ENCODE measurements around the gene SLC6A18. TPM values are rescaled to one million over a fixed set of nuclear protein-coding genes. Genes with fewer than 3 reads are reported as not detected.

Gene SLC6A18
- total and polyA plus RNA-seq, 9 of the 15 experiments (the other 6 are each of a cell fraction or from before 2014, with no cell fraction given), result not detected

GRCh38 chr5:1199649-1200494 lies 25.3 kb upstream of the SLC6A18 start (continued):
- TF ChIP-seq BRD4 (IDR thresholded peaks at IDR 0.05) (peak; percentile 83), NFXL1 (CRISPR knock-in tag; IDR thresholded peaks at IDR 0.05) (0 out of 2 replicates have a peak, but pooled peaks have one; percentile 61), EWSR1 (IDR thresholded peaks at IDR 0.05; ENCODE audit: borderline replicate concordance, low read depth, partially characterized antibody) (no peak), KAT8 (IDR thresholded peaks at IDR 0.05; ENCODE audit: low read depth) (0 out of 2 replicates have a peak, but pooled peaks have one; percentile 50), ZNF740 (CRISPR knock-in tag; IDR thresholded peaks at IDR 0.05) (no peak), ZNF740 (tag; IDR thresholded peaks at IDR 0.05) (no peak), ZFP36 (IDR thresholded peaks at IDR 0.05; ENCODE audit: low read depth, low read length, partially characterized antibody) (peak; percentile 48), ZNF57 (CRISPR knock-in tag; IDR thresholded peaks at IDR 0.05) (no peak), SETDB1 (IDR thresholded peaks at IDR 0.05; ENCODE audit: low read length) (no peak), SP2 (IDR thresholded peaks at IDR 0.05; ENCODE audit: extremely low read depth, low read depth, low read length, poor library complexity, severe bottlenecking) (no peak), RBM22 (IDR thresholded peaks at IDR 0.05; ENCODE audit: low read depth, low read length, poor library complexity, severe bottlenecking) (no peak), ZNF778 (CRISPR knock-in tag; IDR thresholded peaks at IDR 0.05) (no peak), FIP1L1 (IDR thresholded peaks at IDR 0.05; ENCODE audit: low read depth, low read length, poor library complexity, severe bottlenecking) (no peak), SMAD2 (IDR thresholded peaks at IDR 0.05; ENCODE audit: low read depth, low read length) (no peak), UBTF (IDR thresholded peaks at IDR 0.05; ENCODE audit: borderline replicate concordance in 1 of 2, low read depth in 2 of 2, low read length in 2 of 2) (peak in 1 of 2 experiments; percentile 74; a peak in 1 of 4 replicates)
- TF ChIP-seq, protein P1, sequence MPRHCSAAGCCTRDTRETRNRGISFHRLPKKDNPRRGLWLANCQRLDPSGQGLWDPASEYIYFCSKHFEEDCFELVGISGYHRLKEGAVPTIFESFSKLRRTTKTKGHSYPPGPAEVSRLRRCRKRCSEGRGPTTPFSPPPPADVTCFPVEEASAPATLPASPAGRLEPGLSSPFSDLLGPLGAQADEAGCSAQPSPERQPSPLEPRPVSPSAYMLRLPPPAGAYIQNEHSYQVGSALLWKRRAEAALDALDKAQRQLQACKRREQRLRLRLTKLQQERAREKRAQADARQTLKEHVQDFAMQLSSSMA (CRISPR knock-in tag; IDR thresholded peaks at IDR 0.05), result no peak
- TF ChIP-seq, protein P2, sequence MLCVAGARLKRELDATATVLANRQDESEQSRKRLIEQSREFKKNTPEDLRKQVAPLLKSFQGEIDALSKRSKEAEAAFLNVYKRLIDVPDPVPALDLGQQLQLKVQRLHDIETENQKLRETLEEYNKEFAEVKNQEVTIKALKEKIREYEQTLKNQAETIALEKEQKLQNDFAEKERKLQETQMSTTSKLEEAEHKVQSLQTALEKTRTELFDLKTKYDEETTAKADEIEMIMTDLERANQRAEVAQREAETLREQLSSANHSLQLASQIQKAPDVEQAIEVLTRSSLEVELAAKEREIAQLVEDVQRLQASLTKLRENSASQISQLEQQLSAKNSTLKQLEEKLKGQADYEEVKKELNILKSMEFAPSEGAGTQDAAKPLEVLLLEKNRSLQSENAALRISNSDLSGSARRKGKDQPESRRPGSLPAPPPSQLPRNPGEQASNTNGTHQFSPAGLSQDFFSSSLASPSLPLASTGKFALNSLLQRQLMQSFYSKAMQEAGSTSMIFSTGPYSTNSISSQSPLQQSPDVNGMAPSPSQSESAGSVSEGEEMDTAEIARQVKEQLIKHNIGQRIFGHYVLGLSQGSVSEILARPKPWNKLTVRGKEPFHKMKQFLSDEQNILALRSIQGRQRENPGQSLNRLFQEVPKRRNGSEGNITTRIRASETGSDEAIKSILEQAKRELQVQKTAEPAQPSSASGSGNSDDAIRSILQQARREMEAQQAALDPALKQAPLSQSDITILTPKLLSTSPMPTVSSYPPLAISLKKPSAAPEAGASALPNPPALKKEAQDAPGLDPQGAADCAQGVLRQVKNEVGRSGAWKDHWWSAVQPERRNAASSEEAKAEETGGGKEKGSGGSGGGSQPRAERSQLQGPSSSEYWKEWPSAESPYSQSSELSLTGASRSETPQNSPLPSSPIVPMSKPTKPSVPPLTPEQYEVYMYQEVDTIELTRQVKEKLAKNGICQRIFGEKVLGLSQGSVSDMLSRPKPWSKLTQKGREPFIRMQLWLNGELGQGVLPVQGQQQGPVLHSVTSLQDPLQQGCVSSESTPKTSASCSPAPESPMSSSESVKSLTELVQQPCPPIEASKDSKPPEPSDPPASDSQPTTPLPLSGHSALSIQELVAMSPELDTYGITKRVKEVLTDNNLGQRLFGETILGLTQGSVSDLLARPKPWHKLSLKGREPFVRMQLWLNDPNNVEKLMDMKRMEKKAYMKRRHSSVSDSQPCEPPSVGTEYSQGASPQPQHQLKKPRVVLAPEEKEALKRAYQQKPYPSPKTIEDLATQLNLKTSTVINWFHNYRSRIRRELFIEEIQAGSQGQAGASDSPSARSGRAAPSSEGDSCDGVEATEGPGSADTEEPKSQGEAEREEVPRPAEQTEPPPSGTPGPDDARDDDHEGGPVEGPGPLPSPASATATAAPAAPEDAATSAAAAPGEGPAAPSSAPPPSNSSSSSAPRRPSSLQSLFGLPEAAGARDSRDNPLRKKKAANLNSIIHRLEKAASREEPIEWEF (CRISPR knock-in tag; IDR thresholded peaks at IDR 0.05), result peak; percentile 67; the same call in 1 of the 2 replicates

Data from K562 (cell line).